ENCODE data around the gene DIAPH2. TPM values are rescaled to one million over a fixed set of nuclear protein-coding genes. Genes with fewer than 3 reads are reported as not detected.

Gene DIAPH2
- total and polyA plus RNA-seq, 2 experiments from 2014 or later: 16.2 to 56.6 TPM

DNA sequence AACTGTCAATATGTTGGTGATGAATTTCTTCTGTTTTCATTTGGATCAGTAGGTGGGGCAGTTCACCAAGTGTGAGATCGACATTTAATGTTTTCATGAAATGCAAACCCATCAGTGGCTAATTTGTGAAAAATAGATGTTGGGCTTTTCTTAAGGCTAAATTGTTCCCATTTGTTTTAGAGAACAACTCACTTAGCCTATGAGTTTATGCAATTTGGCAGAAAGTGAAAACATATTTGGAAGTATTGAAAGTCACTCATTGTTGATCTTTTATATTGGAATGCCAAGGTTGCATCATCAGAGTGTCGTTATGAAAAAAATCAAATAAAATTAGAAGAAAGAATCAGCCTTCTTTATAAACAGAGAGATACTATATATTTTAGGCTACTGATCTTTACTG, 331.5 kb downstream of the DIAPH2 start:
- H3K4me1 Mint-ChIP-seq: peaks cover 7% of the 10 kb centered on the region; the same call in 2 of the 3 replicates
- H3K27me3 Mint-ChIP-seq (ENCODE audit: insufficient read depth, low read depth, poor library complexity): no peaks in the 10 kb centered on the region
- Histone ChIP-seq H3F3A (replicated peaks; ENCODE audit: low read depth) (no peaks in the 10 kb centered on the region), H3K4me2 (no peak overlapping the region), H3K9me2 (ENCODE audit: insufficient read depth) (no peaks in the 10 kb centered on the region), H3K4me1 (ENCODE audit: insufficient read depth) (no peaks in the 10 kb centered on the region), H3K36me3 (ENCODE audit: insufficient read depth) (no peaks in the 10 kb centered on the region), H4K20me1 (replicated peaks; ENCODE audit: insufficient read depth) (no peaks in the 10 kb centered on the region), H3K27ac (ENCODE audit: low read depth) (no peak overlapping the region), H2AFZ (no peak overlapping the region), H3K4me3 (no peak overlapping the region), H3K27me3 (ENCODE audit: insufficient read depth) (no peaks in the 10 kb centered on the region), H3K79me2 (replicated peaks; ENCODE audit: insufficient read depth) (no peaks in the 10 kb centered on the region)
- ATAC-seq (no peak), DNase-seq (ENCODE audit: low spot score) (no peak)
- no peak overlapping the region for H3K27ac Mint-ChIP-seq
- TF ChIP-seq, protein P1, sequence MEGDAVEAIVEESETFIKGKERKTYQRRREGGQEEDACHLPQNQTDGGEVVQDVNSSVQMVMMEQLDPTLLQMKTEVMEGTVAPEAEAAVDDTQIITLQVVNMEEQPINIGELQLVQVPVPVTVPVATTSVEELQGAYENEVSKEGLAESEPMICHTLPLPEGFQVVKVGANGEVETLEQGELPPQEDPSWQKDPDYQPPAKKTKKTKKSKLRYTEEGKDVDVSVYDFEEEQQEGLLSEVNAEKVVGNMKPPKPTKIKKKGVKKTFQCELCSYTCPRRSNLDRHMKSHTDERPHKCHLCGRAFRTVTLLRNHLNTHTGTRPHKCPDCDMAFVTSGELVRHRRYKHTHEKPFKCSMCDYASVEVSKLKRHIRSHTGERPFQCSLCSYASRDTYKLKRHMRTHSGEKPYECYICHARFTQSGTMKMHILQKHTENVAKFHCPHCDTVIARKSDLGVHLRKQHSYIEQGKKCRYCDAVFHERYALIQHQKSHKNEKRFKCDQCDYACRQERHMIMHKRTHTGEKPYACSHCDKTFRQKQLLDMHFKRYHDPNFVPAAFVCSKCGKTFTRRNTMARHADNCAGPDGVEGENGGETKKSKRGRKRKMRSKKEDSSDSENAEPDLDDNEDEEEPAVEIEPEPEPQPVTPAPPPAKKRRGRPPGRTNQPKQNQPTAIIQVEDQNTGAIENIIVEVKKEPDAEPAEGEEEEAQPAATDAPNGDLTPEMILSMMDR (conservative IDR thresholded peaks at IDR 0.05; ENCODE audit: low read depth in 2 of 2): peak; percentile 38 to 40
- no peak for TF ChIP-seq JUNB (IDR thresholded peaks at IDR 0.05; ENCODE audit: unreplicated experiment)
- no peak for TF ChIP-seq CREB1 (CRISPR knock-in tag; IDR thresholded peaks at IDR 0.05; ENCODE audit: low read depth)
- no peak overlapping the region for H3K4me3 Mint-ChIP-seq
- H3K36me3 Mint-ChIP-seq (ENCODE audit: low read depth): no peaks in the 10 kb centered on the region
- no peaks in the 10 kb centered on the region for H3K9me3 Mint-ChIP-seq

DNA sequence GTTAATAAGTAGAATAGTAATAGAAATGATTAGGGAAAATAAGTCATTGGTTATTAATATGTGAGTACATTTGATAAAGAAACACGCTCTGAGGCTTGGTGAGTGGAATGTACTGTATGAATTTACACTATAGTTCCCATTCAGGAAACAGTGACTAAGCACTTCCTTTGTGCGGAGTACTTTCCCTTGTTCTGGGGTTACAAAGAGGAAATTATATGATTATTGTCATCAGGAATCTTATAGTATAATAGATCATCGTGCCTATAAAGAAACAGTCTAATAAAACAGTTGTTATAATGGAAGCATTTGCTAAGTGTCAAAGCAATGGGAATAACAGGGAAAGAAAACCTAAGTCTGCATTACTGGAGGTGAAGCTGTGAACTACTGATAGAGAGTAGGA, 337.0 kb downstream of the DIAPH2 start:
- ATAC-seq: no peak
- no peak overlapping the region for H2AFZ ChIP-seq
- H3K4me1 ChIP-seq (ENCODE audit: insufficient read depth): no peaks in the 10 kb centered on the region
- TF ChIP-seq CREB1 (CRISPR knock-in tag; IDR thresholded peaks at IDR 0.05; ENCODE audit: low read depth) (no peak), ZNF114 (CRISPR knock-in tag; IDR thresholded peaks at IDR 0.05) (no peak), NANOG (IDR thresholded peaks at IDR 0.05; ENCODE audit: borderline replicate concordance) (no peak), JUNB (IDR thresholded peaks at IDR 0.05; ENCODE audit: unreplicated experiment) (no peak), ZNF331 (CRISPR knock-in tag; IDR thresholded peaks at IDR 0.05; ENCODE audit: low read depth) (no peak), STAT1 (IDR thresholded peaks at IDR 0.05; ENCODE audit: unreplicated experiment) (no peak), EZH2 (IDR thresholded peaks at IDR 0.05; ENCODE audit: low read depth, unreplicated experiment) (no peak), POLR2AphosphoS5 (IDR thresholded peaks at IDR 0.05; ENCODE audit: low read depth) (no peak), EZH2phosphoT487 (IDR thresholded peaks at IDR 0.05; ENCODE audit: unreplicated experiment) (no peak), ETS1 (IDR thresholded peaks at IDR 0.05) (no peak)
- TF ChIP-seq, protein P2, sequence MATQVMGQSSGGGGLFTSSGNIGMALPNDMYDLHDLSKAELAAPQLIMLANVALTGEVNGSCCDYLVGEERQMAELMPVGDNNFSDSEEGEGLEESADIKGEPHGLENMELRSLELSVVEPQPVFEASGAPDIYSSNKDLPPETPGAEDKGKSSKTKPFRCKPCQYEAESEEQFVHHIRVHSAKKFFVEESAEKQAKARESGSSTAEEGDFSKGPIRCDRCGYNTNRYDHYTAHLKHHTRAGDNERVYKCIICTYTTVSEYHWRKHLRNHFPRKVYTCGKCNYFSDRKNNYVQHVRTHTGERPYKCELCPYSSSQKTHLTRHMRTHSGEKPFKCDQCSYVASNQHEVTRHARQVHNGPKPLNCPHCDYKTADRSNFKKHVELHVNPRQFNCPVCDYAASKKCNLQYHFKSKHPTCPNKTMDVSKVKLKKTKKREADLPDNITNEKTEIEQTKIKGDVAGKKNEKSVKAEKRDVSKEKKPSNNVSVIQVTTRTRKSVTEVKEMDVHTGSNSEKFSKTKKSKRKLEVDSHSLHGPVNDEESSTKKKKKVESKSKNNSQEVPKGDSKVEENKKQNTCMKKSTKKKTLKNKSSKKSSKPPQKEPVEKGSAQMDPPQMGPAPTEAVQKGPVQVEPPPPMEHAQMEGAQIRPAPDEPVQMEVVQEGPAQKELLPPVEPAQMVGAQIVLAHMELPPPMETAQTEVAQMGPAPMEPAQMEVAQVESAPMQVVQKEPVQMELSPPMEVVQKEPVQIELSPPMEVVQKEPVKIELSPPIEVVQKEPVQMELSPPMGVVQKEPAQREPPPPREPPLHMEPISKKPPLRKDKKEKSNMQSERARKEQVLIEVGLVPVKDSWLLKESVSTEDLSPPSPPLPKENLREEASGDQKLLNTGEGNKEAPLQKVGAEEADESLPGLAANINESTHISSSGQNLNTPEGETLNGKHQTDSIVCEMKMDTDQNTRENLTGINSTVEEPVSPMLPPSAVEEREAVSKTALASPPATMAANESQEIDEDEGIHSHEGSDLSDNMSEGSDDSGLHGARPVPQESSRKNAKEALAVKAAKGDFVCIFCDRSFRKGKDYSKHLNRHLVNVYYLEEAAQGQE (IDR thresholded peaks at IDR 0.05; ENCODE audit: unreplicated experiment): no peak
- TF ChIP-seq, protein P1 (conservative IDR thresholded peaks at IDR 0.05; ENCODE audit: low read depth in 2 of 2): no peak
- H4K20me1 ChIP-seq (replicated peaks; ENCODE audit: insufficient read depth): no peaks in the 10 kb centered on the region
- no peaks in the 10 kb centered on the region for H3K9me2 ChIP-seq (ENCODE audit: insufficient read depth)
- Mint-ChIP-seq H3K9me3 (no peaks in the 10 kb centered on the region), H3K27me3 (ENCODE audit: insufficient read depth, low read depth, poor library complexity) (no peaks in the 10 kb centered on the region), H3K4me3 (no peak overlapping the region), H3K36me3 (ENCODE audit: low read depth) (no peaks in the 10 kb centered on the region), H3K4me1 (peaks cover 2% of the 10 kb centered on the region; the same call in 1 of the 3 replicates), H3K27ac (no peak overlapping the region; the same call in 1 of the 2 replicates)
- no peaks in the 10 kb centered on the region for H3K27me3 ChIP-seq (ENCODE audit: insufficient read depth)
- no peaks in the 10 kb centered on the region for H3K79me2 ChIP-seq (replicated peaks; ENCODE audit: insufficient read depth)
- no peaks in the 10 kb centered on the region for H3K36me3 ChIP-seq (ENCODE audit: insufficient read depth)
- H3K4me2 ChIP-seq: no peak overlapping the region
- no peak for DNase-seq (ENCODE audit: low spot score)
- H3K27ac ChIP-seq (ENCODE audit: low read depth): no peak overlapping the region
- H3F3A ChIP-seq (replicated peaks; ENCODE audit: low read depth): no peaks in the 10 kb centered on the region
- H3K4me3 ChIP-seq: no peak overlapping the region

Measured in GM23338 (cell line).